M059J (cell line): ENCODE results near the gene PTK7. TPM values are rescaled to one million over a fixed set of nuclear protein-coding genes. Genes with fewer than 3 reads are reported as not detected.
A peak's percentile ranks its signal among the peaks of the same experiment; 100 is the strongest.

Experiments
- DNase-seq: peaks from one replicate; pipeline ENCODE4 v3.0.0-alpha.2; 2012; ENCODE audit warnings: low read depth
- total RNA-seq: library from RNA; depleted of rRNA; stranded (reverse); fragments of >200 nt; shearing (Covaris generic); gene quantifications from 2 replicates; pipeline ENCODE4 v1.2.3, GENCODE V29; 2014

The PTK7 gene
- total RNA-seq, 1 experiment from 2014 or later = 162 TPM

GRCh38 chr6:43144879-43145278 is 68.8 kb downstream of the PTK7 start:
- no peak for DNase-seq

- DNase-seq = no peak
Observed at GRCh38 chr6:43146261-43146660, 70.1 kb downstream of the PTK7 start.

DNA sequence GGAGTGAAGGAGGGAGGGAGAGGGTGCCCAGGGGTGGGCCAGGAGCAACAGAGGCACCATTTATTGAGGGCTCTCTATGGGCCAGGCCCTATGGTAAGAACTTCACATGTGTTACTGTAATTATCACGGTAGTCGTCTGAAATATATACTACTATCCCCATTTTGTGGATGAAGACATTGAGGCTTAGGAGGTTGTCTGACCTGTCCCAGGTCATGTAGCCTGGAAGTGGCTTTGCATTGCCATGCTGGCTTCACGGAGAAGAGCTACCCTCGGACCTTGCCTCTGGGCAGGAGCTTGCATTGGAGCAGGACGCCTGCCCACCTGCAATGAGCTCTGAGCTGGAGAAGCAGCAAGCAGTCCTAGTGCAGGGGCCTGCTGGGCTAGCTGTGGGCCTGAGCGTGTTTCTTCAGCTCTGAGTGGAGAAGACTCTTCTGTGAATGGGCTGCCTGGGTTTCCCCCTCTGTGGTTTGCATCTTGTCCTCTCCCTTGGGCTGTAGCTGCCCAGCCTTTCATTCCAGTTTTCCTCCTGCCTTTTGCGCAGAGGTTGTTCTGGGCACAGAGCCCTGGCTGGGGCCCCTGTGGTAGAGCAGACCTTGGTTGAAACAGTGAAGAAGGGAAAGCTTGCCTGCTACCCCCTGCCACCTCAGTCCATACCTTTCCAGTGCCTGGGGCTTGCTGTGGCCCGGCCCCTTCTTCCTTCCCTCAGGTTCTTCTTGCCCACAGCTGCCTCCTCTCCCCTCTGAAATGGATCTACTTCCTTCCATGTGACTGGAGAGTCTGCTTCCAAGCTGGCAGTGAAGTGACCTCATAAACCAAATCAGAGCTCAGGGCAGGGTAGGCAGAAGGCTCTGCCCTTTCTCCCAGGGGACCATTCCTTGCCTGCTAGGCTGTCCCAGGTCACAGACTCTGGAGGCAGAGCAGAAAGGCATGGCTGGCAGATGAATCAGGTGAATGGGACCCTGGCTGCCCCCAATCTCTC is 70.9 kb downstream of the PTK7 start:
- no peak for DNase-seq

DNA sequence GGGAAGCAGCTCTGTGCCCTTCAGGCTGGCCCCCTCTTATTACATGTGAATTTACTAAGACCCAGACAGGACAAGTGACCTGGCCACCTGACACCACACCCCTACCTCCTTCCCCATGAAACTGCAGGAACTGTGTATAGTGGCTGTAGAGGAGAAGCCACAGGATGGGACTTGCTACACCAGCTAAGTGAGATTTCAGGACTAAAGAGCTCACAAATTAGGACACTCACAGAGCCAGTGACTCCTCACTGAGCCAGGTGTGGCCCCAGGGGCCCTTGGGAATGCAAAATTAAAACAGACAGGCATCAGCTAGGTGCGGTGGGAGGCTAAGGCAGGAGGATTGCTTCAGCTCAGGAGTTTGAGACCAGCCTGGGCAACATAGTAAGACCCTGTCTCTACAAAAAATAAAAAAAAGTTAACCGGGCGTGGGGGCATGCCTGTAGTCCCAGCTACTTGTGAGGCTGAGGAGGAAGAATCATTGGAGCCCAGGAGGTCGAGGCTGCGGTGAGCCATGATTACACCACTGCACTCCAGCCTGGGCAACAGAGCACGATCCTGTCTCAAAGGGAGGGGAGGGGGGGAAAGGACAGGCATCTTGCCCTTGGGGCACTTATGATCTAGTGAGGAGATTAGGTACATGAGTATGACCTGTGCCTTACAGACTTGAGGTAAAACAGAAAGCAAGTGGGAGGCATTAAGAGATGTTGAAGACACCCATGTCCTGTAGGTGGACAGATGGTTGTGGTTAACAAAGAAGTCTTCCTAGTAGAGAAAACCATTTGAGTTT is 71.8 kb downstream of the PTK7 start:
- DNase-seq = no peak

DNA sequence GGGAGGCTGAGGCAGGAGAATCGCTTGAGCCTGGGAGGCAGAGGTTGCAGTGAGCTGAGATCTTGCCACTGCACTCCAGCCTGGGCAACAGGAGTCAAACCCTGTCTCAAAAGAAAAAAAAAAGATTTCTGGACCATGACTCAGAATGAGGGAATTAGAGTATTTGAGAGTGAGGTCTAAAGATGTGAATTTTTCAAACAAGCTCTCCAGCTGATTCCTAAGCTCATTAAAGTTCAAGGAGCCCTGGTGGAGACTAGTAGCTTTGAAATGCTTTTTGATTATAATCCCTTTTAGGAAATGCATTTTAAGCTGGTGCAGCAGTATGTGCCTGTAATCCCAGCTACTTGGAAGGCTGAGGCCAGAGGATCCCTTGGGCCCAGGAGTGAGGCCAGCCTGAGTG is 73.2 kb downstream of the PTK7 start:
- peak; percentile 46 for DNase-seq

- DNase-seq = no peak
Observed at GRCh38 chr6:43150051-43150751, 74.1 kb downstream of the PTK7 start.

DNA sequence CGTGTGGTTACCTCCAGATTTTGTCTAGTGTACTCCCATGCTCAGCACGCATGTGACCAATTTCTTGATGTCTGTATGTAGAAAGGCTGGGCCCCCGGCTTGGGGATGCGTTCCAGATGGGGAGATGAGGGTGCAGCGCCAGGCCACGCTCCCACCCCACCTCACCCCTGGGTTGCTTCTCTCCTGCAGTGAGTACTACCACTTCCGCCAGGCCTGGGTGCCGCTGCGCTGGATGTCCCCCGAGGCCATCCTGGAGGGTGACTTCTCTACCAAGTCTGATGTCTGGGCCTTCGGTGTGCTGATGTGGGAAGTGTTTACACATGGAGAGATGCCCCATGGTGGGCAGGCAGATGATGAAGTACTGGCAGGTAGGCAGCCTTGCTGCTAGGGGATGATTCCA is 83.5 kb downstream of the PTK7 start:
- no peak for DNase-seq

- no peak for DNase-seq
Observed at GRCh38 chr6:43163899-43164298, 87.8 kb downstream of the PTK7 start.

DNA sequence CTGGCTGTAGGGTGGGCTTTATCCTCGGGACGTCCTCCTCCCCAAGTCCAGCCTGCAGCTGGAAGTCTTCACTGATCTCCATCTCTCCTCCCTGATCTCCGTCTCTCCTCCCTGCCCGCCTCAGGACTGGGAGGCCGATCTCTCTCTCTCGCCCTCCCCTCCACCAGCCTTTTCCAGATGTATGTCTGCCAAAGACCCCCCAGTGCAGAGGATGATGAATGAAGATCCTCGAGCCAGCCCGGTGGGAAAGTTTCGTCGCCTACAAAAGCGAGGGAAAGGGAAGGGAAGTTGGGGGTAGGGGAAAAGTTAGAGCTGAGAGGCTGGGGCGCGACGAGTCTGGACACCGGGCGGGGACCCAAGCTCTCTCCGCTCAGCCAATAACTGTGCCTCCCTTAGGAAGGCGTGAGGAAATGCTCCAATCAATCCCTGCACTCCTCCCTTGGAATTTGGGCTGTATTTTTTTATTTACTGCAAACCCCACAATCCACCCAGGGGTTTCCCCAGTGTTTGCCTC is 94.4 kb downstream of the PTK7 start:
- no peak for DNase-seq

- DNase-seq = peak; percentile 100
Observed at GRCh38 chr6:43170931-43171706, 95.0 kb downstream of the PTK7 start, which contains the start of gene SRF. SRF (plus strand) TSS chr6:43171269; CDS start chr6:43171657, 388 bp downstream.

GRCh38 chr6:43171707-43172103 is 95.6 kb downstream of the PTK7 start:
- peak; percentile 18 for DNase-seq

- DNase-seq = peak; percentile 66
Observed at GRCh38 chr6:43172104-43173007, 96.2 kb downstream of the PTK7 start.

DNA sequence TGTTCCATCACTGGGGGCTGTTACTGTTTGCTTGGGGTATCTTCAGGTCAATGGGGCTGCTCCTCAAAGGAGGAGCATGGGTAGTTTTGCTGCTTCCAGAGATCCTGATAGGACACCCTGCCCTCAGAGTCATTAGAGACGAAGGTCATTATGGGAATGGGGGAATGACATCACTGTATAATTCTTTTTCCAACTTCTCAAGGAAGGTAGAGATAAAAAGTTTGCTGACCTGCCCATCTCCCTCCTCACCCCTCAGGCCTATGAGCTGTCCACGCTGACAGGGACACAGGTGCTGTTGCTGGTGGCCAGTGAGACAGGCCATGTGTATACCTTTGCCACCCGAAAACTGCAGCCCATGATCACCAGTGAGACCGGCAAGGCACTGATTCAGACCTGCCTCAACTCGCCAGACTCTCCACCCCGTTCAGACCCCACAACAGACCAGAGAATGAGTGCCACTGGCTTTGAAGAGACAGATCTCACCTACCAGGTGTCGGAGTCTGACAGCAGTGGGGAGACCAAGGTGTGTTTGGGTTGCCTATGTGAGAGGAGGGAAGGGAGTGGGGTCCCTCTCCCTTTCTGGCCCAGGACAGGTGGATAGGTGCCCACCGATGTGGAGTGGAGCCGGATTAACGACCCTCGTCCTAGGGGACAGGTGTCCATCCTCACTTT is 97.6 kb downstream of the PTK7 start:
- peak; percentile 37 for DNase-seq

- DNase-seq = peak; percentile 100
Observed at GRCh38 chr6:43174263-43175112, 98.4 kb downstream of the PTK7 start.

DNA sequence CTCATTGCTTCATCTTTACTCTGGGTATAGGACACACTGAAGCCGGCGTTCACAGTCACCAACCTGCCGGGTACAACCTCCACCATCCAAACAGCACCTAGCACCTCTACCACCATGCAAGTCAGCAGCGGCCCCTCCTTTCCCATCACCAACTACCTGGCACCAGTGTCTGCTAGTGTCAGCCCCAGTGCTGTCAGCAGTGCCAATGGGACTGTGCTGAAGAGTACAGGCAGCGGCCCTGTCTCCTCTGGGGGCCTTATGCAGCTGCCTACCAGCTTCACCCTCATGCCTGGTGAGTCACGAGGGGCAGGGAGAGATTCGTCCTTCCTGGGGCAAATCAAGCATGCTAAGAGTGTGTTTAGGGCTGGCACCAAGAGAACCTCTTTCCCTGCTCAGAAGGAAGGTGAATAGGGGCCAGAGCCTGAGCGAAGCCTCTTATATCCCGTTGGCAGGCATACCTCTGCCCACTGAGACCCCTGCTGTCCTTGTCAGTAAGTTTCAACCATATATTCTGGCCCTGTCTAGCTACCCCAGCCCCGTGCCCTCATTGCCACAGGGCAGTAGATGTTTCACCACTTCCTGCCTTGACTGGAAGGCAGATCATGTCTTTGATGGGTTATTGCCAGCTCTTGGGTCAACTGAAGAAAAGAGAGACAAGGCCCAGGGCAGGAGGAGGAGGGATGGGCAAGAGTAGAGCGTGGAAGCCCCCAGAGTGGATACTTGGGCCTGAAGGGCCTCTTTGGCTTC is 99.7 kb downstream of the PTK7 start:
- DNase-seq = no peak

DNA sequence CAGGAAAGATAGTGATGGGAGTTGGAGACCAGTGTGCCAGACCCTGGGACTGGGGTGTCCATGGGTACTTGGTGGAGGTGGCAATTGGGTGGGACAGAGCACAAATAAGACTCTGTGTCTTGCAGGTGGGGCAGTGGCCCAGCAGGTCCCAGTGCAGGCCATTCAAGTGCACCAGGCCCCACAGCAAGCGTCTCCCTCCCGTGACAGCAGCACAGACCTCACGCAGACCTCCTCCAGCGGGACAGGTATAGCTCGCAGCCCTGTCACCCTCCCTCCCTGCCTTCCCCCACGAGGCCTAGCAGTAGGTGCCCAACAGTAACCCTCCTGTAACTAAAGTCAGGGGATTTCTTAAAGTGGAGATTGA is 100.3 kb downstream of the PTK7 start:
- no peak for DNase-seq

DNA sequence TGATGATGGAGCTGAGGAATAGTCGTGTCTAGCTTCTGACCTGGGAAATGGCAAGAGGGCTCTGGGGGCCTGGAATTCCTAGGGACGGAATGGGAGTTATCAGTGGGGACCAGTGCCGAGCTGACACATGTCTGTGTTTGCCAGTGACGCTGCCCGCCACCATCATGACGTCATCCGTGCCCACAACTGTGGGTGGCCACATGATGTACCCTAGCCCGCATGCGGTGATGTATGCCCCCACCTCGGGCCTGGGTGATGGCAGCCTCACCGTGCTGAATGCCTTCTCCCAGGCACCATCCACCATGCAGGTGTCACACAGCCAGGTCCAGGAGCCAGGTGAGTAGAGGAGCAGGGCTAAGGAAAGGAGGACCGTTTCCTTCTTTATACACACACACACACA is 102.0 kb downstream of the PTK7 start:
- no peak for DNase-seq
